Measurements from ENCODE around the gene LRRC4C.

LRRC4C gene

GRCh38 chr11:40838181-40838683 is 621.2 kb downstream of the LRRC4C start:
- no peak for FAIRE-seq

- no peak for FAIRE-seq
These were observed 632.3 kb downstream of the LRRC4C start for GRCh38 chr11:40827116-40827515.

- FAIRE-seq: no peak
These were observed 632.9 kb downstream of the LRRC4C start for GRCh38 chr11:40826601-40827000.

- FAIRE-seq: no peak
These were observed 634.1 kb downstream of the LRRC4C start for GRCh38 chr11:40825201-40825834.

- no peak for FAIRE-seq
These were observed 640.2 kb downstream of the LRRC4C start for GRCh38 chr11:40819230-40819629.

- FAIRE-seq: no peak
These were observed 642.5 kb downstream of the LRRC4C start for GRCh38 chr11:40816976-40817375.

GRCh38 chr11:40797981-40798380 is 661.5 kb downstream of the LRRC4C start:
- FAIRE-seq: no peak

GRCh38 chr11:40787224-40787623 is 672.2 kb downstream of the LRRC4C start:
- FAIRE-seq: no peak

- FAIRE-seq: no peak
These were observed 696.4 kb downstream of the LRRC4C start for GRCh38 chr11:40763046-40763445.

- FAIRE-seq: no peak
These were observed 700.1 kb downstream of the LRRC4C start for GRCh38 chr11:40759341-40759740.

- FAIRE-seq: no peak
These were observed 705.2 kb downstream of the LRRC4C start for GRCh38 chr11:40754297-40754696.

- no peak for FAIRE-seq
These were observed 713.2 kb downstream of the LRRC4C start for GRCh38 chr11:40746282-40746681.

GRCh38 chr11:40732132-40732531 is 727.3 kb downstream of the LRRC4C start:
- no peak for FAIRE-seq

GRCh38 chr11:40722179-40722795 is 737.2 kb downstream of the LRRC4C start:
- FAIRE-seq: no peak

- no peak for FAIRE-seq
These were observed 742.9 kb downstream of the LRRC4C start for GRCh38 chr11:40716344-40717130.

- no peak for FAIRE-seq
These were observed 746.4 kb downstream of the LRRC4C start for GRCh38 chr11:40713083-40713482.

GRCh38 chr11:40701027-40701426 is 758.4 kb downstream of the LRRC4C start:
- FAIRE-seq: no peak

GRCh38 chr11:40689823-40690222 is 769.6 kb downstream of the LRRC4C start:
- FAIRE-seq: no peak

- FAIRE-seq: no peak
These were observed 771.1 kb downstream of the LRRC4C start for GRCh38 chr11:40688369-40688768.

- no peak for FAIRE-seq
These were observed 772.7 kb downstream of the LRRC4C start for GRCh38 chr11:40686765-40687164.

GRCh38 chr11:40683010-40683409 is 776.4 kb downstream of the LRRC4C start:
- FAIRE-seq: no peak

GRCh38 chr11:40679276-40679675 is 780.2 kb downstream of the LRRC4C start:
- no peak for FAIRE-seq

GRCh38 chr11:40647295-40647694 is 812.2 kb downstream of the LRRC4C start:
- no peak for FAIRE-seq

GRCh38 chr11:40642284-40642683 is 817.2 kb downstream of the LRRC4C start:
- FAIRE-seq: no peak
